C4-2B (cell line): Measurements from ENCODE around the gene SLC48A1.

Source experiments
- CTCF ChIP-seq: fragments of 450-650 bp; conservative IDR thresholded peaks from 2 replicates; pipeline ENCODE4 v1.5.1; 2017; ENCODE audit warnings: mild to moderate bottlenecking
- ZFX ChIP-seq: fragments of 450-650 bp; IDR thresholded peaks from 2 replicates; pipeline ENCODE4 v1.6.1; 2017

DNA sequence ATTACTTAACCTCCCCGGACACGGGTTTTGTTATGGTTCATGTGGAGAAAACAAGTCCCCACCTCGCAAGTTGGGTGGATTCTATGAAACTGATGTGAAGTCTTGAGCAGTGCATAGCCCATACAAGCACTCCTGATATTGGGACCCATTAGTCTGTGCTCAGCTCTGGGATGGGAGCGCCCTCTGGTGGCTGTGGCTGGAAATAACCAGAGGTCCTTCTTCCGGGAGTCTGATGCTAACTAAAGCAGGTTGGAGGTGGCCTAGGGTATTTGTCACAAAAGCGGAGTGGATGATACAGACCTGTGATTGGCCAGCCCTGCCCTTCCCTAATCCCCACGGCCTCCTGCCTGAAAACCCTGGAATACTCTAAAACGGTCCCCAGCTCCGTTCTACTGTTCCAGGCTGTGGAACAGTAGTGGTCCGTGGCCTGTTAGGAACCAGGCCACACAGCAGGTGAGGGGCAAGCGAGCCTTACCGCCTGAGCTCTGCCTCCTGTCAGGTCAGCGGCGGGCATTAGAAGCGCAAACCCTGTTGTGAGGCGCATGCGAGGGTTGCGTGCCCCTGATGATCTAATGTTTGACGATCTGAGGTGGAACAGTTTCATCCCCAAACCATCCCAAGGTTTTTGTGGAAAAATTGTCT is 6.4 kb downstream of the SLC48A1 start:
- TF ChIP-seq CTCF (peak; percentile 97), ZFX (no peak)
